KMS-11 (cell line): ENCODE data around the gene OR52K1.

Experiments used
- H2AFZ ChIP-seq: fragments of 200-600 bp; sonication (generic); 2 replicates; pipeline ENCODE4 v1.6.1; 2016; ENCODE audit warnings: antibody characterized with exemption, mixed run types, low read depth
- H3K27ac ChIP-seq: fragments of 200-600 bp; sonication (generic); 2 replicates; pipeline ENCODE4 v1.6.1; 2016; ENCODE audit warnings: mild to moderate bottlenecking, mixed run types
- H3K27me3 ChIP-seq: fragments of 200-600 bp; sonication (generic); 2 replicates; pipeline ENCODE4 v1.6.1; 2017; ENCODE audit warnings: mild to moderate bottlenecking, low read depth, mixed run types, moderate library complexity; ENCODE audit not compliant: insufficient read depth
- H3K36me3 ChIP-seq: fragments of 200-600 bp; sonication (generic); 2 replicates; pipeline ENCODE4 v1.6.1; 2017; ENCODE audit warnings: mild to moderate bottlenecking, mixed run types; ENCODE audit not compliant: insufficient read depth
- H3K4me1 ChIP-seq: fragments of 200-600 bp; sonication (generic); 2 replicates; pipeline ENCODE4 v1.6.1; 2016; ENCODE audit warnings: mild to moderate bottlenecking, low read depth, mixed run types; ENCODE audit not compliant: poor library complexity, severe bottlenecking
- H3K4me2 ChIP-seq: fragments of 200-600 bp; sonication (generic); 2 replicates; pipeline ENCODE4 v1.7.0; 2016; ENCODE audit warnings: mild to moderate bottlenecking, mixed run types
- H3K4me3 ChIP-seq: fragments of 200-600 bp; sonication (generic); IDR thresholded peaks from 2 replicates; pipeline ENCODE4 v1.6.1; 2017; ENCODE audit warnings: low read depth, low read length, mixed read lengths; ENCODE audit not compliant: insufficient read depth
- H3K79me2 ChIP-seq: fragments of 200-600 bp; sonication (generic); 2 replicates; pipeline ENCODE4 v1.6.1; 2016; ENCODE audit warnings: low read depth, mixed run types; ENCODE audit not compliant: insufficient read depth
- H3K9ac ChIP-seq: fragments of 200-600 bp; sonication (generic); 2 replicates; pipeline ENCODE4 v1.6.1; 2016; ENCODE audit warnings: mild to moderate bottlenecking, mixed run types
- H4K20me1 ChIP-seq: fragments of 200-600 bp; sonication (generic); 2 replicates; pipeline ENCODE4 v1.6.1; 2016; ENCODE audit warnings: mild to moderate bottlenecking, mixed run types; ENCODE audit not compliant: insufficient read depth
- CTCF ChIP-seq: fragments of 200-600 bp; sonication (generic); conservative IDR thresholded peaks from 2 replicates; pipeline ENCODE4 v1.6.1; 2017; ENCODE audit warnings: low read depth, mild to moderate bottlenecking, antibody characterized with exemption, low read length, moderate library complexity, mixed read lengths

The OR52K1 gene

GRCh38 chr11:4482445-4482844 lies at the start of gene OR52K1:
Gene OR52K1 (plus strand): TSS chr11:4482646. CDS start chr11:4488901, 6,255 bp downstream.
- H3K9ac ChIP-seq, result no peak within 1 kb of the TSS
- H4K20me1 ChIP-seq, result no peaks in the 10 kb centered on the region
- no peak within 1 kb of the TSS for H3K4me2 ChIP-seq
- H3K27me3 ChIP-seq, result no peaks in the 10 kb centered on the region
- H3K4me1 ChIP-seq, result no peaks in the 10 kb centered on the region
- H3K27ac ChIP-seq, result no peak within 1 kb of the TSS
- H3K79me2 ChIP-seq, result no peaks in the 10 kb centered on the region
- no peak within 1 kb of the TSS for H2AFZ ChIP-seq
- no peak within 1 kb of the TSS for H3K4me3 ChIP-seq
- no peak for TF ChIP-seq CTCF
- no peaks in the 10 kb centered on the region for H3K36me3 ChIP-seq

- Histone ChIP-seq H3K9ac (no peak overlapping the region), H3K4me3 (no peak overlapping the region), H4K20me1 (no peaks in the 10 kb centered on the region), H3K27me3 (no peaks in the 10 kb centered on the region), H2AFZ (no peak overlapping the region), H3K36me3 (no peaks in the 10 kb centered on the region), H3K79me2 (no peaks in the 10 kb centered on the region), H3K4me1 (no peaks in the 10 kb centered on the region), H3K4me2 (no peak overlapping the region), H3K27ac (no peak overlapping the region)
- TF ChIP-seq CTCF, result no peak
Observed at GRCh38 chr11:4433856-4434255, 48.6 kb upstream of the OR52K1 start.

GRCh38 chr11:4436411-4436810 lies 46.0 kb upstream of the OR52K1 start:
- no peak overlapping the region for H2AFZ ChIP-seq
- no peak for TF ChIP-seq CTCF
- no peak overlapping the region for H3K4me3 ChIP-seq
- H3K27ac ChIP-seq, result no peak overlapping the region
- H3K4me1 ChIP-seq, result no peaks in the 10 kb centered on the region
- H3K27me3 ChIP-seq, result no peaks in the 10 kb centered on the region
- H3K36me3 ChIP-seq, result no peaks in the 10 kb centered on the region
- no peaks in the 10 kb centered on the region for H3K79me2 ChIP-seq
- no peaks in the 10 kb centered on the region for H4K20me1 ChIP-seq
- no peak overlapping the region for H3K9ac ChIP-seq
- no peak overlapping the region for H3K4me2 ChIP-seq

- no peak overlapping the region for H3K9ac ChIP-seq
- H3K4me1 ChIP-seq, result no peaks in the 10 kb centered on the region
- H3K36me3 ChIP-seq, result no peaks in the 10 kb centered on the region
- no peak overlapping the region for H3K4me3 ChIP-seq
- TF ChIP-seq CTCF, result no peak
- no peaks in the 10 kb centered on the region for H4K20me1 ChIP-seq
- no peaks in the 10 kb centered on the region for H3K27me3 ChIP-seq
- H3K4me2 ChIP-seq, result no peak overlapping the region
- H3K79me2 ChIP-seq, result no peaks in the 10 kb centered on the region
- H2AFZ ChIP-seq, result no peak overlapping the region
- H3K27ac ChIP-seq, result no peak overlapping the region
Observed at GRCh38 chr11:4441515-4441914, 40.9 kb upstream of the OR52K1 start.
